ENCODE data around the gene GRHPR.
"Not testable (repeated sequence)": the region's sequence is repeated elsewhere in the genome, so short reads cannot be mapped to it uniquely, and the experiment has no call there.

The GRHPR gene

DNA sequence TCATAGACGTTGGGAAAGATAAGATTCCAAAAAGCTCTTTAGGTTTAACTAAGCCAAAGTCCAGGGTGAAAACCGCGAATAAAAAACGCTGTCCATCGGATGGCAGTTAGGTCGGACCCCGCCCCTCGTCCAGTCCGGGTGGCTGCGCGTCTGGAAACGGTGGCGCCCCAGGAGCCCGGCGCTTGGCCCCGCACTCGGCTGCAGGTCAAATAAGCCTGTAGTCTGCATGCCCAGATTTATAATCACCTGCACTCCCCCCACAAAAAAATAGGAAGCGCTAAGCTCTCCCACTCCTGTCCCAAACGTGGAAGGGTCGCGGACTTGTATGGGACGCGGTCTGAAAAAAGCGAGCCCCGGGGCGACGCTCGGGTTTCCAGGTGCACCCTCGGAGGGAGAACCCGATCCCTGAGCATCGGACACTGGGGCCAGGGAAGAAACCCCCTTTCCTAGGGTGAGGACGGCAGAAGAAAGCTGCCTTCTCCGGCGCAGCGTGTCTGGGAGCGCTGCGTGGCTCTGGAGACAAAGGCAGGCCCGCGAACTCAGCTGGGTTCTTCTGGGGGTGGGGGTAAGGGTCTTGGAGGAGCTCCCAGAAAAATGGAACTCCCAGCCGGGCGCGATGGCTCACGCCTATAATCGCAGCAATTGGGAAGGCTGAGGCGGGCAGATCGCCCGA lies 43.7 kb downstream of the GRHPR start:
- DNase-seq: no peak
- in situ Hi-C loops (cut with MboI; ENCODE audit: low pct_unique_long_range_greater_than_20kb, low sequenced_read_pairs): no loop called here

DNA sequence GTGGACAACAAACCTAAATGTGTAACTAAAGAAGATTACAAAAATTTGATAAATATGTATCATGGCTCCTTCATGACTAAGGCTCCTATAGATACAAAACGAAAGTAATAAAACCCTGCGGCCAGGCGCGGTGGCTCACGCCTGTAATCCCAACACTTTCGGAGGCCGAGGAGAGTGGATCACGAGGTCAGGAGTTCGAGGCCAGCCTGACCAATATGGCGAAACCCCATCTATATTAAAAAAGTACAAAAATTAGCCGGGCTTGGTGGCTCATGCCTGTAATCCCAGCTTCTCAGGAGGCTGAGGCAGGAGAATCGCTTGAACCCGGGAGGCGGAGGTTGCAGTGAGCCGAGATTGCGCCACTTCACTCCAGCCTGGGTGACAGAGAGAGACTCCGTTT lies 45.0 kb downstream of the GRHPR start:
- DNase-seq: not testable (repeated sequence)

DNA sequence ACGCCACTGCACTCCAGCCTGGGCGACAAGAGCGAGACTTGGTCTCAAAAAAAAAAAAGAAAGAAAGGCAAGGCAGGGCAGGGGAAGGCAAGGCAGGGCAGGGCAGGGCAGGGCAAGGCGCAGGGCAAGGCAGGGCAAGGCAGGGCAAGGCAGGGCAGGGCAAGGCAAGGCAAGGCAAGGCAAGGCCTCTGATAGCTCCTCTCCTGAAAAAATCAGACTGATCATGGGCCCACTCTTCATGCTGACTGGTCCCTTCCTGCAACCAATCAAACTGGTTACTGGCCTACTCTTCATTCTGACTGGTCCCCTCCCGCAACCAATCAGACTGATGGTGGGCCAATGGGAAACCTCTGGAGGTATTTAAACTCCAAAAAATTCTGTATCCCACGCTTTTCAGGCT lies 46.1 kb downstream of the GRHPR start:
- DNase-seq: no peak
- in situ Hi-C loops (cut with MboI; ENCODE audit: low pct_unique_long_range_greater_than_20kb, low sequenced_read_pairs): no loop called here

More for the DNA sequence above, 45.0 kb downstream of the GRHPR start:
- in situ Hi-C loops (cut with MboI; ENCODE audit: low pct_unique_long_range_greater_than_20kb, low sequenced_read_pairs): not testable (repeated sequence)

DNA sequence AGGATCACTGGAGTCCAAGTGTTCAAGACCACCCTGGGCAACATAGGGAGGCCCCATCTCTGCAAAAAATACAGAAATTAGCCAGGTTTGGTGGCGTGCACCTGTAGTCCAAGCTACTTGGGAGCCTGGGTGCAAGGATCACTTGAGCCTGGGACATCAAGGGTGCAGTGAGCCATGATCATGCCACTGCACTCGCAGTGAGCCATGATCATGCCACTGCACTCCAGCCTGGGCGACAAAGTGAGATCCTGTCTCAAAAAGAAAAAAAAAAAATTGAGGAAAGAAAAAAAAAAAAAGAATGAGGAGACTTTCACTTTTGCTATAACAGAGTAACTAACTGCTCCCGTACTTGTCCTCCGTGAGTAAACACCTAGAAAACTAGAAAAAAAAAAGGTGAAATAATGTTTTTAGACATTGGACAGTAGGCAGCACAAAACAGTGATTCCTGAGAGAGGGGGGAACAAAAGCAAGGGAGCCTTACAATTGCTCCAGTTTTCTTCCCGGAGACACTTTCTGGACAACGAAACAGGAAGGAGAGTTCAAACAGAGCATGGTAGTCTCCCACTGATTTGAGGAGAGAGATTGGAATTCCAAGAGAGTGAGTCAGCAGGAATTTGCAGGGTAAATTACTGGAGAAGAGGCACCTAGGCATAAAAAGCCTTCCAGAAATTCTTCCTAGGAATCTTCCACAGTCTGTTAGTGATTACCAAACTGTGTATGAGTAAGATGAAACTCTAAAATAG lies 49.6 kb downstream of the GRHPR start:
- DNase-seq: no peak

DNA sequence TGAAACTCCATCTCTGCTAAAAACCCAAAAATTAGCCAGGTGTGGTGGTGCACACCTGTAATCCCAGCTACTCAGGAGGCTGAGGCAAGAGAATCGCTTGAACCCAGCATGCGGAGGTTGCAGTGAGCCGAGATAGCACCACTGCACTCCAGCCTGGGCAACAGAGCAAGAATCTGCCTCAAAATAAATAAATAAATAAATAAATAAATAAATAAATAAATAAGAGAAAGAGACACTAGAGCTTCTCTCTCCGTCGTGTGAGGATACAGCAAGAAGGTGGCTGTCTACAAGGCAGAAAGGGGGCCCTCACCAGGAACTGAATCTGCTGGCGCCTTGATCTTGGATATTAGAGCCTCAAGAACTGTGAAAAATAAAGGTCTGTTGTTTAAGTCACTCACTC lies 51.5 kb downstream of the GRHPR start:
- in situ Hi-C loops (cut with MboI; ENCODE audit: low pct_unique_long_range_greater_than_20kb, low sequenced_read_pairs); DNase-seq: not testable (repeated sequence)

More for the DNA sequence above, 49.6 kb downstream of the GRHPR start:
- in situ Hi-C loops (cut with MboI; ENCODE audit: low pct_unique_long_range_greater_than_20kb, low sequenced_read_pairs): no loop called here

DNA sequence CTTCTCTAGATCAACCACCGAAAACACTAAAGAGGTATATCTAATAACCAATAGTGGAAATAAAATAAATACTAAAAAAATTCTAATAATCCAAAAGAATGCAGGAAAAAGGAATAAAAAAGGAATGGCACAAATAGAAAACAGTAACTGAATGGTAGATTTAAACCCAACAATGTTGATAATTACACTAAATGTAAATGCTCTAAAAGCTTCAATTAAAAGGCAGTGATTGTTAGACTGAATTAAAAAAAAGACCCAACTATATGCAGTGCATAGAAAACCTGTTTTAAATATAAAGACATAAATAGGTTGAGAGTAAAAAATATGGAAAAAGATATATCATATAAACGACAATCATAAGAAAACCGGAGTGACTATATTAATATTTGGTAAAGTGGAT lies 51.9 kb downstream of the GRHPR start:
- in situ Hi-C loops (cut with MboI; ENCODE audit: low pct_unique_long_range_greater_than_20kb, low sequenced_read_pairs): no loop called here
- DNase-seq: no peak

DNA sequence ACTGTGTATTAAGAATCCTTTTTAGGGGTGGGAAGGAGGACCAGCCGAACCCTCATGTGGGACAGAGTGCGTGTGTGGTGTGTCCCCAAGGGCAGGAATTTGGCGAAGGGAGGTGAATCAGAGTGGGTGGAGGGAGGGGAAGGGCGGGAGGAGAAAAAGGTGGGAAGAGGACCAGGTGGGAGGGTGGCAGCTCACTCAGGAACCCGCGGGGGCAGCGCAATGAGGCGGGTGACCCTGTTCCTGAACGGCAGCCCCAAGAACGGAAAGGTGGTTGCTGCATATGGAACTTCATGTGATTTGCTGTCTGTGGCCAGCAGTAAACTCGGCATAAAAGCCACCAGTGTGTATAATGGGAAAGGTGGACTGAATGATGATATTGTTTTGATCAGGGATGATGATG lies 54.4 kb downstream of the GRHPR start:
- no peak for DNase-seq
- in situ Hi-C loops (cut with MboI; ENCODE audit: low pct_unique_long_range_greater_than_20kb, low sequenced_read_pairs): no loop called here

DNA sequence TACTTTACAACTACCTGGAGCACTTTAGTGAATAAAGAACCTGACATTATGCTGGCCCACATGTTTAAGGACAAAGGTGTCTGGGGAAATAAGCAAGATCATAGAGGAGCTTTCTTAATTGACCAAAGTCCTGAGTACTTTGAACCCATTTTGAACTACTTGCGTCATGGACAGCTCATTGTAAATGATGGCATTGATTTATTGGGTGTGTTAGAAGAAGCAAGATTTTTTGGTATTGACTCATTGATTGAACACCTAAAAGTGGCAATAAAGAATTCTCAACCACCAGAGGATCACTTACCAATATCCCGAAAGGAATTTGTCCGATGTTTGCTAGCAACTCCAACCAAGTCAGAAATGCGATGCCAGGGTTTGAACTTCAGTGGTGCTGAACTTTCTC lies 54.9 kb downstream of the GRHPR start:
- in situ Hi-C loops (cut with MboI; ENCODE audit: low pct_unique_long_range_greater_than_20kb, low sequenced_read_pairs); DNase-seq: not testable (repeated sequence)

DNA sequence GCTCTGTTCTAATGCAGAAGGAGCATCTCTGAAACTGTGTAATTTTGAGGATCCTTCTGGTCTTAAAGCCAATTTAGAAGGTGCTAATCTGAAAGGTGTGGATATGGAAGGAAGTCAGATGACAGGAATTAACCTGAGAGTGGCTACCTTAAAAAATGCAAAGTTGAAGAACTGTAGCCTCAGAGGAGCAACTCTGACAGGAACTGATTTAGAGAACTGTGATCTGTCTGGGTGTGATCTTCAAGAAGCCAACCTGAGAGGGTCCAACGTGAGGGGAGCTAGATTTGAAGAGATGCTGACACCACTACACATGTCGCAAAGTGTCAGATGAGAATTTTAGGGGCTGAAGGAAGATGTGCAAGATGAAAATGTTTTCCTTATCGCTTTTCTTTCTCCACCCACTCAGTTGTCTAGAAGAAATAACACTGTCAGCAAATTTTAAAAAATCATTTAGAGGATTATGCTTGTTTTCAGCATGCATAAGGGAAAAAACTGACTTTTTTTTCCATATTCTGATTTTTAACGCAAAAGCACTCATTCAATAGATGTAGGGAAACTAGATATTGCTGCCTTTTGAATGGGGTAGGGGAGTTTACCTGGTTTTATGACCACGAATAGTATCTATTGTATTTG lies 55.6 kb downstream of the GRHPR start:
- DNase-seq; in situ Hi-C loops (cut with MboI; ENCODE audit: low pct_unique_long_range_greater_than_20kb, low sequenced_read_pairs): not testable (repeated sequence)

DNA sequence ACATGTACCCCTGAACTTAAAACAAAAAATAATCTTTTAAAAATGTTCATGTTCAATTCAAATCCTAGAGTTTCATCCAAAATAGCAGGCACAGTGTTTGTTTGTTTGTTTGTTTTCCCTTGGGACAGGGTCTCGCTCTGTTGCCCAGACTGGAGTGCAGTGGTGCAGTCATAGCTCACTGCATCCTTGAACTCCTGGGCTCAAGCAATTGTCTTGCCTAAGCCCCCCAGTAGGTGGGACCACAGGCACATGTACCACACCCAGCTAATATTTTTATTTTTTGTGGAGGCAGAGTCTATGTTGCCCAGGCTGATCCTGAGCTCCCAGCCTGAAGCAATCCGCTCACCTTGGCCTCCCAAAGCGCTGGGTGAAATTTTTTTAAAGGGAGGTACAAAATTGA lies 58.3 kb downstream of the GRHPR start:
- in situ Hi-C loops (cut with MboI; ENCODE audit: low pct_unique_long_range_greater_than_20kb, low sequenced_read_pairs): no loop called here
- DNase-seq: no peak

DNA sequence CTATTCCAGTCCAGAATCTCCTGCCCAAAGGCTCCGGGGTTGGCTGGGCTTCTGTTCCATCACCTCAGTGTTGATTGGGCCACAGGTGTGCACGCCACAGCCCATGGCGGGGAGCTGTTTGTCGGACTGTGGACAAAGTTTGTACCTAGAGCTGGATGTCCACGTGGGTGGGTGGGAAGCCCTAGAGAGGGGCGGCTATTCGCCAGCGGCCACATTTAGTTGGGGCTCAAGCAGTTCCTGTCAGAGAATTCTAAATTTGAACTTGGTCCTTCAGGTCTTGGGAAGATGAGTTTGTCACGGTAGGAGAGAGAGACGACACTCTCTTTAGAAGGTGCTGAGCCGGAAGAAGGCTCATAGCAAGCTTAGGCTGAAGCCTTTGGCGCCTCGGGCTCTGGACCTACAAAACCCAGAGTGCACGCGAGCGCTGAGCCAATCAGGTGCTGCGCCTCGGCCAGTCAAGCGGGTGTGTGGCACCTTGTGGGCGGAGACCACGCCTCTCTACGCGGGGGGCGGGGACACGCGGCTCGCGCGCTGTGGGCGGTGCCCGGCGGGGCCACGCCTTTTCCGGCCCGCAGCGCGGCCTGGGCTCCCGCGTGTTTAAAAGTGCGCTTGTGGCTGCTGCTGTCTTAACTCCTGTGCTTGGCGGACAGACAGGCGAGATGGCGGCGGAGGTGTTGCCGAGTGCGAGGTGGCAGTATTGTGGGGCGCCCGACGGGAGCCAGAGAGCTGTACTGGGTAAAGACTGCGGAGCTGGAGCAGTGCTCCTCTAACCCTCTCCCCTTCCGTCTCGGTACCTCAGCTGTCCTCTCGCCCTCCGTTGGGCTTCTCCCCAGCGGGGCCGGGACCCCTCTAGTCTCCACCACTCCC lies 63.1 kb downstream of the GRHPR start, which contains the start of gene POLR1E:
Gene POLR1E, plus strand, starts transcription at position 560 of the 867 bp plus-strand sequence. Its CDS starts 100 bp downstream, at position 660.
- DNase-seq: peak; percentile 96
- in situ Hi-C loops (cut with MboI; ENCODE audit: low pct_unique_long_range_greater_than_20kb, low sequenced_read_pairs): no loop called here

DNA sequence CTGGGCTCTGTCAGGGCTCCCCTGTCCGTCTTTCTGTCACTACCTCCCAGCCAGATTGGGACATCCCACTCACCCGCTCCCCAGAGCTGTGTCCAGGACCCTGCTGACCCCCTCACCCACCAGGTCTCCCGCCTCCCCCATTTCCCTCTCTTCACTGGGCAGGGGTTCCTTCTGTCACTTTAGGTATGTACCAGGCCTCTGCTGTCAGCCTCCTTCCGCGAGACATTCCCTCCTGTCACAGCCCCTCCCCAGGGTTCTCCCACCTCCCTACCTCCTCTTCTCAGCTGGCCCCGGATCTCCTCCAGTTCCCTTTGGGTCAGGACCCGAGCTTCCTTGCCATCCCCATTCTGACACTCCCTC lies 63.7 kb downstream of the GRHPR start:
- DNase-seq: no peak
- in situ Hi-C loops (cut with MboI; ENCODE audit: low pct_unique_long_range_greater_than_20kb, low sequenced_read_pairs): no loop called here
